ENCODE results near the gene HSPA1L.
"Not testable (repeated sequence)": the region's sequence is repeated elsewhere in the genome, so short reads cannot be mapped to it uniquely, and the experiment has no call there.

DNA sequence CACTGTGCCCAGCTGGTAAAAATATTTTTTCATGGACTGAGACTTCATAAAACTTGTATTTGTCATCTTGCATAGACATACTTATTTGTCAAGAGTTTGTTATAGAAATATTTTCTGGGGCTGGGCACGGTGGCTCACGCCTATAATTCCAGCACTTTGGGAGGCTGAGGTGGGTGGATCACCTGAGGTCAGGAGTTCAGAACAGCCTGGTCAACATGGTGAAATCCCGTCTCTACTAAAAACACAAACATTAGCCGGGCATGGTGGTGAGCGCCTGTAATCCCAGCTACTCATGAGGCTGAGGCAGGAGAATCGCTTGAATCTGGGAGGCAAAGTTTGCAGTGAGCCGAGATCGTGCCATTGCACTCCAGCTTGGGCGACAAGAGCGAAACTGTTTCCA is 6.5 kb downstream of the HSPA1L start:
- TF ChIP-seq, protein P1, sequence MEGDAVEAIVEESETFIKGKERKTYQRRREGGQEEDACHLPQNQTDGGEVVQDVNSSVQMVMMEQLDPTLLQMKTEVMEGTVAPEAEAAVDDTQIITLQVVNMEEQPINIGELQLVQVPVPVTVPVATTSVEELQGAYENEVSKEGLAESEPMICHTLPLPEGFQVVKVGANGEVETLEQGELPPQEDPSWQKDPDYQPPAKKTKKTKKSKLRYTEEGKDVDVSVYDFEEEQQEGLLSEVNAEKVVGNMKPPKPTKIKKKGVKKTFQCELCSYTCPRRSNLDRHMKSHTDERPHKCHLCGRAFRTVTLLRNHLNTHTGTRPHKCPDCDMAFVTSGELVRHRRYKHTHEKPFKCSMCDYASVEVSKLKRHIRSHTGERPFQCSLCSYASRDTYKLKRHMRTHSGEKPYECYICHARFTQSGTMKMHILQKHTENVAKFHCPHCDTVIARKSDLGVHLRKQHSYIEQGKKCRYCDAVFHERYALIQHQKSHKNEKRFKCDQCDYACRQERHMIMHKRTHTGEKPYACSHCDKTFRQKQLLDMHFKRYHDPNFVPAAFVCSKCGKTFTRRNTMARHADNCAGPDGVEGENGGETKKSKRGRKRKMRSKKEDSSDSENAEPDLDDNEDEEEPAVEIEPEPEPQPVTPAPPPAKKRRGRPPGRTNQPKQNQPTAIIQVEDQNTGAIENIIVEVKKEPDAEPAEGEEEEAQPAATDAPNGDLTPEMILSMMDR (IDR thresholded peaks at IDR 0.05), result not testable (repeated sequence)
- not testable (repeated sequence) for TF ChIP-seq POLR2AphosphoS5 (IDR thresholded peaks at IDR 0.05; ENCODE audit: insufficient read depth in 1 of 2, low read depth in 1 of 2); POLR2A (IDR thresholded peaks at IDR 0.05)
